Fibroblast of mammary gland (primary cell): ENCODE results near the gene RPL13.

Source experiments
- DNase-seq: peaks from one replicate; pipeline ENCODE4 v3.0.0-alpha.2; 2010; ENCODE audit warnings: low read depth
- H3K4me3 ChIP-seq: 2 replicates; pipeline ENCODE4 v1.5.1; 2011; ENCODE audit warnings: low read depth, mild to moderate bottlenecking, low read length, moderate library complexity; ENCODE audit not compliant: control insufficient read depth
- CTCF ChIP-seq: conservative IDR thresholded peaks from 2 replicates; pipeline ENCODE4 v1.5.1; 2011; ENCODE audit warnings: low read depth, low read length, inconsistent platforms; ENCODE audit not compliant: control insufficient read depth, insufficient read depth

The RPL13 gene

GRCh38 chr16:89572485-89573205 lies 12.2 kb downstream of the RPL13 start:
- TF ChIP-seq CTCF = no peak
- no peak overlapping the region for H3K4me3 ChIP-seq
- no peak for DNase-seq

- no peak for DNase-seq
- TF ChIP-seq CTCF = no peak
- H3K4me3 ChIP-seq = no peak overlapping the region
These were observed 13.6 kb downstream of the RPL13 start for GRCh38 chr16:89573826-89574680.

- peak; percentile 71 for DNase-seq
- peak overlapping the region; percentile 51 for H3K4me3 ChIP-seq
- TF ChIP-seq CTCF = no peak
These were observed 14.3 kb downstream of the RPL13 start for GRCh38 chr16:89574681-89575246.

- no peak for DNase-seq
- no peak for TF ChIP-seq CTCF
- H3K4me3 ChIP-seq = peak within 1 kb of the TSS; percentile 53
These were observed 15.0 kb downstream of the RPL13 start, which contains the start of gene CPNE7 for GRCh38 chr16:89575247-89576152. Gene CPNE7, plus strand, starts transcription at chr16:89575758. Its CDS starts 140 bp downstream, at chr16:89575898.

GRCh38 chr16:89576153-89577054 lies 15.9 kb downstream of the RPL13 start:
- no peak for TF ChIP-seq CTCF
- peak overlapping the region; percentile 53 for H3K4me3 ChIP-seq
- DNase-seq = no peak
